ENCODE results near the gene LIN28B. TPM values are rescaled to one million over a fixed set of nuclear protein-coding genes. Genes with fewer than 3 reads are reported as not detected.

LIN28B gene
- polyA plus RNA-seq, 3 donors from 2014 or later = not detected

DNA sequence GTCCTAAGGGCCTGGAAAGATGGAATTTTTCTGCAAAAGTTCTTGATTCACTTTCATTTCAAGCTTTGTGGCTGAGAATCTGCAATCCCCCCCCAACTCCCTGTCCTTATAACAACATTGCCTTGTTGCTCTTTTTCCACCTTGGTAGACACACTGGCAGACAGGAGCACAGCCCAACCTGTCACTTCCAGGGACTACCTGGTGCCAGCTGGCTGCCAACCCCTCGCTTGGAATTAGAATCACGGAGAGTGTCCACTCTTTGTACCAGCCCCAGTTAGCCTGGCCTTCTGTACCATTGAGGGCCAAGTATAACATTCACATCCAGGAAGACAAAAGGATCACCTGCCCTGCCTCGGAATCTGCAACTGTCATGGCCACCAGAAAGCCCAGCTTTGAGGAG, 148.2 kb downstream of the LIN28B start:
- Mint-ChIP-seq H3K36me3 (no peaks in the 10 kb centered on the region), H3K4me1 (no peaks in the 10 kb centered on the region), H3K27ac (no peak overlapping the region), H3K27me3 (ENCODE audit: low read depth in 3 of 3) (peaks cover 0 to 6% (median 2%) of the 10 kb centered on the region in 3 donors), H3K4me3 (no peak overlapping the region), H3K9me3 (peaks cover 0 to 2% (median 0%) of the 10 kb centered on the region in 6 donors)
- DNase-seq = no peak

DNA sequence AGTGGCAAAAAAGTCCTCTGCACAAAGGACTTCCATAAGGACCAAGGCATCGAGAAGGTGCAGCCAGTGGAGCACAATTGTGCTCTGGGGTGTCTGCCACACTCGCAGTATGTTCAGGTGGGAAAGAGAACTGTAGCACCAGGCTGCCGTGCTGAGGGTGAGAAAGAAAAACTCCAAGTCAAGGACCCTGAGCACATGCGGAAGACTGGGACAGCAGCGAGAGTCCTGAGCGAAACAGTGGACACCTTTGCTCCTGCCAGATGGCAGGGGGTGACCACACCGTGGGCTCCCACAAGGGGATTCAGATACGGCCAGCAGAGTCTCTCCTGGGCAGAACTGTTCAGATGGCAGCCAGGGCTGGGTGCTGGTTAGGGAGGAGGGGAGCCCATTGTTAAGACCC, 149.4 kb downstream of the LIN28B start:
- Mint-ChIP-seq H3K27ac (no peak overlapping the region), H3K27me3 (ENCODE audit: low read depth in 3 of 3) (peaks cover 0 to 6% (median 3%) of the 10 kb centered on the region in 3 donors), H3K36me3 (no peaks in the 10 kb centered on the region), H3K9me3 (peaks cover 0 to 3% (median 0%) of the 10 kb centered on the region in 6 donors), H3K4me3 (no peak overlapping the region), H3K4me1 (no peaks in the 10 kb centered on the region)
- no peak for DNase-seq

- Mint-ChIP-seq H3K36me3 (no peaks in the 10 kb centered on the region), H3K9me3 (peaks cover 0 to 6% (median 0%) of the 10 kb centered on the region in 6 donors), H3K27ac (no peak overlapping the region), H3K4me3 (no peak overlapping the region), H3K4me1 (no peaks in the 10 kb centered on the region), H3K27me3 (ENCODE audit: low read depth in 3 of 3) (peaks cover 0 to 6% (median 3%) of the 10 kb centered on the region in 3 donors)
- DNase-seq = no peak
Observed at GRCh38 chr6:105107207-105107606, 150.3 kb downstream of the LIN28B start.

GRCh38 chr6:105108631-105109262, 151.8 kb downstream of the LIN28B start:
- H3K27ac Mint-ChIP-seq = no peak overlapping the region
- no peak for DNase-seq
- no peak overlapping the region for H3K4me3 Mint-ChIP-seq
- H3K9me3 Mint-ChIP-seq = peaks cover 0 to 6% (median 0%) of the 10 kb centered on the region in 6 donors
- no peaks in the 10 kb centered on the region for H3K36me3 Mint-ChIP-seq
- H3K27me3 Mint-ChIP-seq (ENCODE audit: low read depth in 3 of 3) = peaks cover 0 to 6% (median 3%) of the 10 kb centered on the region in 3 donors
- H3K4me1 Mint-ChIP-seq = no peaks in the 10 kb centered on the region

DNA sequence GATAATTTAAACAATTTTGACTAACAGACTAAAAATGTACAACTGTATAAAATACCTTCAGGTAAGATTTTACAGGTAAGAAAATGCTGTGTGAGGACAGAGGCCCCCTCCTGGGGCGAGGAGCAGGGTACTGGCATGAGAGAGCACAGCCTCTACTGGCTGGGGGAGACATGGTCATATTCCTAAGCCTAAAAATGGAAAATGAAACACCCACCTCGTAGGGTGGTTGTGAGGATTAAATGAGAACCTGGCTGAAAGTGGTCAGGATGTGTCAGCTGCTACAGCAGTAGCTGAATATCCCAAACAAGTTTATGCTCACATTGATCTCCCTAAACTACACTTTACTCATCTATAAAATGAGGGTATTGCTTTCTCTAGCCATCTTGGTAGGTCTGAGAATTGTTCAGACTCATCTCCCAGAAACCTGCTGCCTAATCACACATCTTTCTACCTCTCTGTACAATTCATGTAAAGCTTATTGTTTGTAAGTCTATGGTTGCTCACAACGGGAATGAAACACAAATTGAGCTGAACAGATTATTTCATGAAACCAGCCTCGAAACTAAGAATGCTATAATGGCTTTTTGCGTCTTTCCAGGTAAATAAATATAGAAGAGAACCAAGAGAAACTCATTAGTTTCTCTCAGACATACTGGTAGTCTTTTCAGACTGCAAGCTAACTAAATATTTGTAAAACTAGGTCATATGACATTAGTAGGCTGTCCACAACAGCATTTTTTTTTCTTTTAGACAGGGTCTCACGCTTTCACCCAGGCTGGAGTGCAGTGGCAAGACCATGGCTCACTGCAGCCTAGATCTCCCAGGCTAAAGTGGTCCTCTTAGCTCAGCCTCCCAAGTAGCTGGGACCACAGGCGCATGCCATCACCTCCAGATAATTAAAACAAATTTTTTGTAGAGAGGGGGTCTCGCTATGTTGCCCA, 153.3 kb downstream of the LIN28B start:
- Mint-ChIP-seq H3K27ac (no peak overlapping the region), H3K9me3 (peaks cover 0 to 6% (median 0%) of the 10 kb centered on the region in 6 donors), H3K36me3 (no peaks in the 10 kb centered on the region), H3K27me3 (ENCODE audit: low read depth in 3 of 3) (peaks cover 0 to 4% (median 3%) of the 10 kb centered on the region in 3 donors), H3K4me3 (no peak overlapping the region), H3K4me1 (no peaks in the 10 kb centered on the region)
- no peak for DNase-seq

GRCh38 chr6:105111105-105111504, 154.2 kb downstream of the LIN28B start:
- Mint-ChIP-seq H3K27ac (no peak overlapping the region), H3K36me3 (no peaks in the 10 kb centered on the region), H3K4me3 (no peak overlapping the region), H3K27me3 (ENCODE audit: low read depth in 3 of 3) (peaks cover 0 to 3% (median 0%) of the 10 kb centered on the region in 3 donors), H3K4me1 (no peaks in the 10 kb centered on the region), H3K9me3 (peaks cover 0 to 6% (median 0%) of the 10 kb centered on the region in 6 donors)
- DNase-seq = no peak

DNA sequence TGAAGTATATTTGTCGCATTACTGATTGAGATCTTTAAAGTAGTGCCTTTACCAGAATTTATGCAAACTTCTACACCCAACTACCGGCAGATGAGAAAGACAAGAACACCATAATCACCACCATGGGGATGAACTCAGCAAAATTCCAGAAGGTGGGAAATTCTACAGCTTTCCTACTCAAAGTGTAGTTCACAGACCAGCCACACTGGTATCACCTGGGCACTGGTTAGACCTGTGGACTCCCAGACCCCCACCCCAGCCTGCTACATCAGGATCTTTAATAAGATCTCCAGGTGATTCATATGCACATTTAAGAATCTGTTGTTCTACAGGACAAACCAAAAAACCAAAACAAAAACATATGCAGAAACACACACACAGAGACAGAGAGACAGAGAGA, 155.0 kb downstream of the LIN28B start:
- H3K4me1 Mint-ChIP-seq = no peaks in the 10 kb centered on the region
- no peak overlapping the region for H3K27ac Mint-ChIP-seq
- H3K36me3 Mint-ChIP-seq = no peaks in the 10 kb centered on the region
- H3K4me3 Mint-ChIP-seq = no peak overlapping the region
- DNase-seq = no peak
- peaks cover 0 to 7% (median 0%) of the 10 kb centered on the region in 6 donors for H3K9me3 Mint-ChIP-seq
- H3K27me3 Mint-ChIP-seq (ENCODE audit: low read depth in 3 of 3) = peaks cover 0 to 3% (median 0%) of the 10 kb centered on the region in 3 donors

GRCh38 chr6:105112577-105112976, 155.7 kb downstream of the LIN28B start:
- DNase-seq = no peak
- peaks cover 0 to 3% (median 0%) of the 10 kb centered on the region in 3 donors for H3K27me3 Mint-ChIP-seq (ENCODE audit: low read depth in 3 of 3)
- H3K4me3 Mint-ChIP-seq = no peak overlapping the region
- no peaks in the 10 kb centered on the region for H3K36me3 Mint-ChIP-seq
- no peaks in the 10 kb centered on the region for H3K4me1 Mint-ChIP-seq
- H3K9me3 Mint-ChIP-seq = peaks cover 0 to 7% (median 0%) of the 10 kb centered on the region in 6 donors
- H3K27ac Mint-ChIP-seq = no peak overlapping the region

GRCh38 chr6:105113422-105113821, 156.5 kb downstream of the LIN28B start:
- no peak for DNase-seq
- Mint-ChIP-seq H3K4me3 (no peak overlapping the region), H3K27me3 (ENCODE audit: low read depth in 3 of 3) (peaks cover 0 to 3% (median 0%) of the 10 kb centered on the region in 3 donors), H3K27ac (no peak overlapping the region), H3K36me3 (no peaks in the 10 kb centered on the region), H3K4me1 (no peaks in the 10 kb centered on the region), H3K9me3 (peaks cover 0 to 5% (median 0%) of the 10 kb centered on the region in 6 donors)

GRCh38 chr6:105116150-105116549, 159.2 kb downstream of the LIN28B start:
- H3K4me1 Mint-ChIP-seq = no peaks in the 10 kb centered on the region
- H3K36me3 Mint-ChIP-seq = no peaks in the 10 kb centered on the region
- no peak for DNase-seq
- H3K27ac Mint-ChIP-seq = no peak overlapping the region
- no peaks in the 10 kb centered on the region for H3K27me3 Mint-ChIP-seq (ENCODE audit: low read depth in 3 of 3)
- no peak overlapping the region for H3K4me3 Mint-ChIP-seq
- H3K9me3 Mint-ChIP-seq = peaks cover 0 to 5% (median 0%) of the 10 kb centered on the region in 6 donors

GRCh38 chr6:105120570-105120969, 163.7 kb downstream of the LIN28B start:
- Mint-ChIP-seq H3K27ac (no peak overlapping the region), H3K9me3 (peaks cover 0 to 1% (median 0%) of the 10 kb centered on the region in 6 donors), H3K36me3 (no peaks in the 10 kb centered on the region), H3K27me3 (ENCODE audit: low read depth in 3 of 3) (peaks cover 0 to 8% (median 2%) of the 10 kb centered on the region in 3 donors), H3K4me1 (no peaks in the 10 kb centered on the region), H3K4me3 (no peak overlapping the region)
- no peak for DNase-seq

DNA sequence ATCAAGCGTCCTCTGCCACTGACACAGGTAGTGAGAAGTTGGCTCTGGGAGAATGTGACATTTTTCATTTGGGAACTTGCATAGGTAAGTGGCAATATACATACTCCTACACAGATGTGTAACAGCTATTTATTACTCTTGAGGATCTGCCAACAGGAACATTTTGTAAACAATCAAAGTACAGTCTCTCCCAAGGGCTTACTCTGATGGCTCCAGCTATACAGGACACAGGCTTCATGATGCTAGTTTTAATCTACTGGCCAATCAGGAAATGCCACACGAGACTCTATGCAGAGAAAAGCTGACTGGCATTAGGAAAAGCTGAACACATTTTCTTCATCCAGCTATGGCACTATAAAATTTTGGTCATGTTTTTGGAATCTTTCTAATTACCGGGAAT, 165.1 kb downstream of the LIN28B start:
- DNase-seq = no peak
- Mint-ChIP-seq H3K27ac (no peak overlapping the region), H3K9me3 (no peaks in the 10 kb centered on the region), H3K27me3 (ENCODE audit: low read depth in 3 of 3) (peaks cover 0 to 8% (median 7%) of the 10 kb centered on the region in 3 donors), H3K36me3 (no peaks in the 10 kb centered on the region), H3K4me1 (no peaks in the 10 kb centered on the region), H3K4me3 (no peak overlapping the region)

- no peaks in the 10 kb centered on the region for H3K4me1 Mint-ChIP-seq
- H3K9me3 Mint-ChIP-seq = no peaks in the 10 kb centered on the region
- H3K36me3 Mint-ChIP-seq = no peaks in the 10 kb centered on the region
- DNase-seq = no peak
- peaks cover 2 to 12% (median 12%) of the 10 kb centered on the region in 3 donors for H3K27me3 Mint-ChIP-seq (ENCODE audit: low read depth in 3 of 3)
- H3K27ac Mint-ChIP-seq = no peak overlapping the region
- H3K4me3 Mint-ChIP-seq = no peak overlapping the region
Observed at GRCh38 chr6:105122717-105123116, 165.8 kb downstream of the LIN28B start.
